OCI-LY3 (cell line): ENCODE data around the gene IFNA5.
A peak's percentile ranks its signal among the peaks of the same experiment; 100 is the strongest.

Experiments
- H2AFZ ChIP-seq: fragments of 200-600, 300-600 bp; shearing (Covaris generic); 2 replicates; pipeline ENCODE4 v1.6.0; 2014; ENCODE audit warnings: antibody characterized with exemption, low read depth, low read length
- H3K27ac ChIP-seq: fragments of 200-600, 300-600 bp; sonication (generic); 2 replicates; pipeline ENCODE4 v1.5.1; 2014; ENCODE audit warnings: mild to moderate bottlenecking, low read length, moderate library complexity, mixed read lengths
- H3K27me3 ChIP-seq: fragments of 200-600, 300-600 bp; sonication (generic); 2 replicates; pipeline ENCODE4 v1.6.1; 2014; ENCODE audit warnings: low read depth, low read length, mixed read lengths
- H3K36me3 ChIP-seq: fragments of 200-600, 300-600 bp; sonication (generic); replicated peaks from 2 replicates; pipeline ENCODE3; 2014; ENCODE audit warnings: low read depth, low read length, mixed read lengths
- H3K4me1 ChIP-seq: fragments of 300-600, 200-600 bp; sonication (generic); 2 replicates; pipeline ENCODE4 v1.6.1; 2014; ENCODE audit warnings: low read length, mixed read lengths
- H3K4me2 ChIP-seq: fragments of 200-600, 300-600 bp; sonication (generic); 2 replicates; pipeline ENCODE4 v1.6.1; 2014; ENCODE audit warnings: low read length, mixed read lengths
- H3K4me3 ChIP-seq: fragments of 300-600, 200-600 bp; sonication (generic); 2 replicates; pipeline ENCODE4 v1.5.1; 2014; ENCODE audit warnings: antibody characterized with exemption, mild to moderate bottlenecking, low read length, moderate library complexity
- H3K79me2 ChIP-seq: fragments of 300-600, 200-600 bp; shearing (Covaris generic); 2 replicates; pipeline ENCODE4 v1.6.1; 2014; ENCODE audit warnings: mild to moderate bottlenecking, low read length, mixed read lengths
- H3K9ac ChIP-seq: fragments of 300-600, 200-600 bp; shearing (Covaris generic); 2 replicates; pipeline ENCODE4 v1.6.0; 2014; ENCODE audit warnings: mild to moderate bottlenecking, low read length, moderate library complexity
- H3K9me3 ChIP-seq: fragments of 200-600, 300-600 bp; shearing (Covaris generic); 2 replicates; pipeline ENCODE4 v1.6.1; 2014; ENCODE audit warnings: low read length, mixed read lengths; ENCODE audit not compliant: insufficient read depth
- H4K20me1 ChIP-seq: fragments of 200-600, 300-600 bp; sonication (generic); 2 replicates; pipeline ENCODE4 v1.6.1; 2016; ENCODE audit warnings: low read length, mixed read lengths; ENCODE audit not compliant: insufficient read depth
- CTCF ChIP-seq: fragments of 200-600, 300-600 bp; sonication (generic); IDR thresholded peaks from 2 replicates; pipeline ENCODE4 v1.5.1; 2014; ENCODE audit warnings: antibody characterized with exemption, low read length, low read depth
- EZH2phosphoT487 ChIP-seq: fragments of 200-600 bp; shearing (Covaris generic); IDR thresholded peaks from 2 replicates; pipeline ENCODE4 v1.6.1; 2018; ENCODE audit warnings: antibody characterized with exemption, mixed run types, low read depth

IFNA5 gene

GRCh38 chr9:21336457-21336856, 31.3 kb upstream of the IFNA5 start:
- Histone ChIP-seq H2AFZ (no peak overlapping the region), H3K4me3 (no peak overlapping the region), H3K4me2 (no peak overlapping the region)

GRCh38 chr9:21334701-21335632, 29.9 kb upstream of the IFNA5 start, which contains the start of gene KLHL9:
KLHL9 (minus strand) TSS chr9:21335404; CDS start chr9:21334859, 545 bp downstream.
- Histone ChIP-seq H3K27me3 (peaks cover 32% of the 10 kb centered on the region), H3K9ac (peak within 1 kb of the TSS; percentile 95), H3K4me3 (peak within 1 kb of the TSS; percentile 97), H3K4me2 (peak within 1 kb of the TSS; percentile 92), H2AFZ (peak within 1 kb of the TSS; percentile 90), H3K27ac (peak within 1 kb of the TSS; percentile 43), H3K4me1 (peaks cover 12% of the 10 kb centered on the region), H4K20me1 (peaks cover 42% of the 10 kb centered on the region), H3K9me3 (no peaks in the 10 kb centered on the region), H3K36me3 (peaks cover 23% of the 10 kb centered on the region), H3K79me2 (peaks cover 37% of the 10 kb centered on the region)
- no peak for TF ChIP-seq EZH2phosphoT487
- TF ChIP-seq CTCF = no peak

More at GRCh38 chr9:21336457-21336856, 31.3 kb upstream of the IFNA5 start:
- Histone ChIP-seq H3K79me2 (peaks cover 36% of the 10 kb centered on the region), H3K9ac (no peak overlapping the region), H3K36me3 (peaks cover 23% of the 10 kb centered on the region), H3K4me1 (peaks cover 12% of the 10 kb centered on the region), H3K27ac (no peak overlapping the region), H4K20me1 (peaks cover 27% of the 10 kb centered on the region), H3K27me3 (peaks cover 45% of the 10 kb centered on the region), H3K9me3 (no peaks in the 10 kb centered on the region)
- no peak for TF ChIP-seq EZH2phosphoT487
- no peak for TF ChIP-seq CTCF

- H3K4me1 ChIP-seq = peaks cover 12% of the 10 kb centered on the region
- H3K4me2 ChIP-seq = no peak overlapping the region
- H3K9me3 ChIP-seq = no peaks in the 10 kb centered on the region
- H3K9ac ChIP-seq = no peak overlapping the region
- no peak overlapping the region for H2AFZ ChIP-seq
- TF ChIP-seq EZH2phosphoT487 = no peak
- no peak for TF ChIP-seq CTCF
- peaks cover 56% of the 10 kb centered on the region for H4K20me1 ChIP-seq
- H3K36me3 ChIP-seq = peaks cover 23% of the 10 kb centered on the region
- no peak overlapping the region for H3K27ac ChIP-seq
- H3K79me2 ChIP-seq = peaks cover 37% of the 10 kb centered on the region
- peaks cover 17% of the 10 kb centered on the region for H3K27me3 ChIP-seq
- H3K4me3 ChIP-seq = no peak overlapping the region
Observed at GRCh38 chr9:21333226-21333625, 28.1 kb upstream of the IFNA5 start.

- H4K20me1 ChIP-seq = peaks cover 70% of the 10 kb centered on the region
- H3K4me2 ChIP-seq = no peak overlapping the region
- peaks cover 40% of the 10 kb centered on the region for H3K79me2 ChIP-seq
- H3K4me1 ChIP-seq = peaks cover 12% of the 10 kb centered on the region
- H3K27ac ChIP-seq = no peak overlapping the region
- no peak overlapping the region for H3K4me3 ChIP-seq
- H3K9ac ChIP-seq = no peak overlapping the region
- TF ChIP-seq CTCF = no peak
- no peak for TF ChIP-seq EZH2phosphoT487
- H2AFZ ChIP-seq = no peak overlapping the region
- no peaks in the 10 kb centered on the region for H3K9me3 ChIP-seq
- peaks cover 23% of the 10 kb centered on the region for H3K36me3 ChIP-seq
- H3K27me3 ChIP-seq = peaks cover 8% of the 10 kb centered on the region
Observed at GRCh38 chr9:21331676-21332402, 26.7 kb upstream of the IFNA5 start.
